ENCODE measurements around the gene MEIS2. TPM values are rescaled to one million over a fixed set of nuclear protein-coding genes. Genes with fewer than 3 reads are reported as not detected.
A peak's percentile ranks its signal among the peaks of the same experiment; 100 is the strongest.

Gene MEIS2
- total RNA-seq: 151 TPM

DNA sequence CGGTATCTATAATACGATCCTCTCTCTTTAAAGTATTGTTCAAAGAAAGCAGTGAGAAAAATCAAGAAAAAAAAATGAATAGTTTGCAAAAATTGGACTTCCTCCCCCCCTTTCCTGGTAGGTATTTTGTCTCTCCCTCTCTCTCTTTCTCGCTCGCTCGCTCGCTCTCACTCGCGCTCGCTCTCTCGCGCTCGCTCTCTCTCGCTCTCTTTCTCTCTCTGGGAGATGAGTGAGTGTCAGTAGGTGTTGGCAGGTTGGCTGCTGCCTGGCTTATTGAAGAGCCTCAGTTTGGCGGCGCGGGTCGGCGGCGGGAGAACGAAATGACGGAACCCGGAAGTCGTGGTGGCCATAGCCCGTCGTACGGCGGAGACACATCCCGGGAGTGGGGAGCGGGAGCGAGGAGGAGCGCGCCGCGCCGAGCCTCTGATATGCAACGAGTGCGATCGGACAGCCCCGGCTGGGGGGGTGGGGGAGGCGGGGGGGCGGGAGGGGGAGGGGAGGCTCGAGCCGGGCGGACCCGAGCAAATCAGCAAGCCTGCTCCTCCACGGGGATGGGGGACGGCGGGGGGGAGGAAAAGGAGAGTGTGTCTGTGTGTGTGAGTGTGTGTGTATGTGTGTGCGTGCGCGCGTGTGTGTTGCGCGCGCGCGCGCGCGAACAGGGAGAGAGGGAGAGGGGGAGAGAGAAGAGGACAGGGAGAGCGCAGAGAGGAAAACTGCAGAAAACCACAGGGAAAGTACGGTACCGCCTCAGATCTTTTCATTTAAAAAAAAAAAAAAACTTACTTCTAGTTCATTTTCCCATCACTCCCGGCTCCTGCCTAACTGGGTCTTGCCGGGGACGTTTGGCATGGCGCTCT, at the start of gene MEIS2:
Gene MEIS2 (minus strand): TSS at position 441 of the 857 bp plus-strand sequence. CDS start 1,083 bp downstream, outside the sequence.
- peak; percentile 96 for DNase-seq

DNA sequence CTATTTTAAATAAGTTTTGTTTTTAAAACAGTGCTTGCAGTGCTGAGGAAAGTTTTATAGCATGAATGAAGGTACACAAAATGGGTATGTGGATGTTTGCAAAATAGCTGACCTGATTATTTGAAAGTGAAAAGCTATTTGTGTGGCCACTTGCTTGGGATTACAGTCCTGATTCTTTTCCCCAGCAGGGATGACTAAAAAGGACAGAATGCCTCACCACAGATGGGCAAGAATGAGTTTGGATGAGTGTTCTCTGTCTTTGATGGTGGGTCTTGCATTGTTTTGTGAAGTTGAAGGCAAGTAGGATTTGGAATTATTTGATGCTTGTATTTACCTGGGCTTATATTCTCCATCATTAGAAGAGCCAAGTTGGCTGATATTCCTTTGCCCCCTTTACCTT, 48.8 kb upstream of the MEIS2 start:
- DNase-seq: no peak

DNA sequence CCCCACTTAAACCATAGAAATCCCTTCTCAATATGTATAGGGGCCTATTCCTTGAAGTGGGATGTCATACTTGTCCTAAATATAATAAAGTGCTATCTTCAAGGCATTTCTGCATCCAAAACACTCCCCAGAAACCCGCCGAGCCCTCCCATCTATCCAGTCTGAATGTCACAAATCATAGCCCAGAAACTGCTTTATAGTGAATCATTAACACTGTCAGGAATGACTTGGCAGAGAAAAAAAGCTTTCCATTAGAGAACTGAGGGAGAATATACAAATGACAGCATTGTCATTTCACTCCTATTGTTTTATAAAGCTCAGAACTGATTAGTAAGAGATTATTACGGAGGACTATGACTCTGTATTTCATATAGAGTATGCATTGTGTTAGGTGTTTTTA, 48.4 kb upstream of the MEIS2 start:
- no peak for DNase-seq

DNA sequence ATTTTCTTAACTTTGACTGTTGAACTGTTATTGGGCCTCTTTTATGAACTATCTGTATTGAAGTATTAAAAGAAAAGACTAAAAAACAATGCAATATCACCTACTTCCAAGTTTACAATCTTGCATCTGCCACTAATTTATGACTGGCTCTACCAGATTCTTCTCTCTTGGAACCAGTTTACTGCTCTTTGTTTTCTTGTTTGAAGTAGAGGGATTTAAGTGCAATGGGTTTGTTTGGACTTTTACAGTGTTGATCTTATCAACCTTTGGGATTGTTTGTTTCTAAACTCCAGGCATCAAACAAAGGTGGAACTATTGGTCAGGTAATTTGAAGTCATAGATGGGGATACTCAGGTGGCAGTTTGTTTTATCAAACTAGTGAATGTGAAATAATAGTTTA, 43.0 kb upstream of the MEIS2 start:
- no peak for DNase-seq

DNA sequence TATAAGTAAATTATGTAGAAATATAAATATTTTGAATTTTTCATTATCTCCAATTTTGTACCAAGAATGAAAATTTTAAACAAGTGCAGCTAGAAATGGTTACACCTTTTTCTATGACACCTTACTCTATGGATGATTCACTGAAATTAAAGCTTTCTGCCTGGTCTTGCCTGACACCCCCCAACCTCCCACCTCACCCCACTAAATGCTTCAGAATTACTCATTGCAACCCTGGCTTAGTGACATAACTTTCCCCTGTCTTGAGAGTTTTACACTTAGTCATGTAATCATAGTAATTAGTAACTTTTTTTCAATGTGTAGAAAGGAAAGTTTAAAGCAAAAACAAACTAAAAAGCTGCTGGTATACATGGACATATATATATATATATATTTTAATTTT, 42.0 kb upstream of the MEIS2 start:
- DNase-seq: no peak

DNA sequence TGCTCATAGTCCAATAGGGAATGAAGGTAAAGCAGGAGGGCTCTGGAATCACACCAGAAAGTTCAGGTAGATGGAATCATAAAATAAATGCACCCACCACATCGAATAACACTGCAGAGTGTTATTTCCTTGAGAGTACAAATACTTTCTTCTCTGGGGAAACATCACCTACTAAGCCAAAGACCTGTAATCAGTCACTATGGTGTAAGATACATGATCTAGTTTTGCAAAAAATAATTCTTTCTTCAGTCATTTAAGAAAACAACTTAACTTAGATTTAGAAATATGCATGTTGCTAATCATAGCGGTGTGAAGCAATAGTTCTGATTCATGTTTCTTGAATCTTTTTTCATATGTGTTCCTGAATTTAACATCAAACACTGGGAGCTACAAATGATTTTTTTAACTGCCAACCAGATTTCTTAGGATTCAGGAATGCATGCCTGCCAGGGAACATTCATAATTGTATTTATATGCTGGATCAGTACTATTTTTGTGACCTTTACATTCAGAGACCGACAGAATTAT, 40.2 kb upstream of the MEIS2 start:
- no peak for DNase-seq

DNA sequence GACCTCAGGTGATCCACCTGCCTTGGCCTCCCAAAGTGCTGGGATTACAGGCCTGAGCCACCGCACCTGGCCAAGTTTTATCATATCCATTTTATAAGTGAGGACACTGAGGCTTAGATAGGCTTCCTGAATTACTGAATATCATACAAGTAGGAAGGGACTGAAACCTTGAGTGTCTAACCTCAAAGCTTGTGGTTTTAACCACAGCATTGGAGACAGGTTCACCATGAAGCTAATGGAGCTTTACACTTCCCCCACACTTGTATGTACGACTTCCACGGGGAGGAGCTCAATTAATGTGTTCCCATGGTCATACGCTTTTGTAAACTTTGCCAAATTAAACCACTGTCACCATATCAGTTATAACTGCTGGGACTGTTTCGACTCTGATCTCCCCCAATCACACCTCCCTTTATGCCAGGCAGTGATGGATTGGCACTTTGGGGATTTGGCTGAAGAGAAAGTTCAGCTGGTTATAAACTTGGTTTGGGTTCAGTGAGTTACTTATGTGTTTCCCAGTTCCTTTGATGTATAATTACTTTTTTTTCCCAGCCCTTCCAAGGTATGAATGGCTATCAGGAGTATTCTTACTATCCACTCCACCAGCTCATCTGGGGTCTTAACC, 38.4 kb upstream of the MEIS2 start:
- no peak for DNase-seq

DNA sequence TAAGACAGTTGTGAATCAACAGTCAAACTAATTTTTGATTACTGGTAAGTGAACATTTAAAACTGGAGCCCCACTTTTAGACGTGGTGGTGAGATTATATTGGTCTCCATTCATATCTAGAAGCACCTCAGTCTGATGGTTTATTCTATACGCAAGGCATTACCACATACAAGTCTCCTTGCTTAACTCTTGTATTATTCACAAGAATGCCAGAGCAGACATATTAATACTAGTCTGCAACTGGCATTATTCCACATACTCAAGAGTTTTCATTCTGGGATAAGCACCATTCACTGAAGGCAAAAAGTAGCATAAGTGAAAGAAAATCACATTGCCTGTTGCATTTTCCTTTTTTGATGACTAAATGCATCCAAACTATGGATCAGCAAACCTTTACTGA, 36.9 kb upstream of the MEIS2 start:
- no peak for DNase-seq

DNA sequence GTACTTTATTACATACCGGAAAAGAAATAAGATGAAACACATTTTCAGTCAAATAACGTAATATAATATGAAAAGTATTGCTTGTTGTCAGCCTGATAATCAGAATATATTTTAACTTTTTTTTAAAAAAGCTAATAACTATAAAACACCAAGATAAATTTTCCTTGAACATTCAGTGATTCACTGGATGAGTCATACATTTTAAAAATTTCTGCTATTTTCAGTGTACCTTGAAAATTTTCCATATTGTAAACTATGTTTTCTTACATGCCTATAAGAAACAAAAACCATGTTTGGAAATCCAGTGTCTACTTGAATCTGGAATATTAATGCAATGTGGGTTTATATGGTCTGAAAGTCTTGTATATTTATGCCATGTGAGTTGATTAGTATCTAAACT, 36.3 kb upstream of the MEIS2 start:
- no peak for DNase-seq

DNA sequence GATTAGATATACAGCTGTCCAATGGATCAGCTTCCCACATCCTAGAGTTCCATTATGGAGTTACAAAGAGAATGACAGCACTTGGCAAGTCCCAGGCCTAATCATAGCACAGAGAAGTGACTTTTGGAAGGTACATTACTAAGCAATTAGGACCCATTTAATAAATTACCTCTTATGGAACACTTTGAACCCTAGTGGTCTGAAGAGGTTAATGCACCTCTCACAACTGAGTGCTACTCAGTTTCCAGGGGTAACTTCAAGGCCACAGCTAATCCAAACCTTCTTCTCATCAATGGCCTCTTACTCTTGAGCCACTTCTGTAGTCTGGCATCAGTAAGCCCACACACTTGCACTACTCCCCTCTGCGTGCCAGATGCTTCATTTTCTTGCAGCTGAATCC, 34.9 kb upstream of the MEIS2 start:
- DNase-seq: no peak

DNA sequence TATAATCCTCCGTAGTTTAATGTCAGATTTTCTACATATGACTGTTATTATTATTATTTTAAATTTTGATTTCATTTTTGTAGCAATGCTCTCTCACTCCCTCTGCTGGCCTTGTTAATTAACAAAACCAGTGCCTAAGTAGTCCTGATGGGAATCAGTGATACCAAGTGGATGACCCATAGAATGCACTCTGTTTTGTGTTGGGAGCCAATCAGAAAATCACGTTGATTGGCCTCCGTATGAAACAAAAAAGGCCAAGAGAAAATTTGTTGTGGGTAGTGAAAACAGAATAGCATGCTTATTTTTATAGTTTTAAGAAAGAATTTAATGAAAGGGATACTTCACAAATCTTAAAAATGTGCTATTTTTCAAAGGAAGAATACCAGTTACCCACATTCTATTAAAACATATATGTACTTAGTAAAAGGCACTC, 34.4 kb upstream of the MEIS2 start:
- DNase-seq: no peak

DNA sequence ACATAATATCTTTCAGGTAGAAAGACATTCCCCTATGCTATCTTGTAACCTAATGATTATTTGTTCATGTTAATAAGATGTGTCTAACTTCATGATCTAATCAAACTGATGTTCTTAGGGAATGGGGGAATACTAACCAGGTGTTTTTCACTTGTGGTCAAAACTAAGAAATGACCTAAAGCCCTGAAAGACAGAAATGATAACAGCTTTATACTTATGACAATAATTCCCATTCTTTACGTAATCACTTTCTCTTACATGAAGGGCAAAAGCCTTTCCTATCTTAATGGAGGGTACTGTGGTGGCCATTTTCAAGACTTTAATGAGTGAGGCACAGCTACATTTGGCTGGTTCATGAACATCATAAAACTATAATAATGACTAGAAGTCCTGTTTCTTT, 33.9 kb upstream of the MEIS2 start:
- DNase-seq: no peak

DNA sequence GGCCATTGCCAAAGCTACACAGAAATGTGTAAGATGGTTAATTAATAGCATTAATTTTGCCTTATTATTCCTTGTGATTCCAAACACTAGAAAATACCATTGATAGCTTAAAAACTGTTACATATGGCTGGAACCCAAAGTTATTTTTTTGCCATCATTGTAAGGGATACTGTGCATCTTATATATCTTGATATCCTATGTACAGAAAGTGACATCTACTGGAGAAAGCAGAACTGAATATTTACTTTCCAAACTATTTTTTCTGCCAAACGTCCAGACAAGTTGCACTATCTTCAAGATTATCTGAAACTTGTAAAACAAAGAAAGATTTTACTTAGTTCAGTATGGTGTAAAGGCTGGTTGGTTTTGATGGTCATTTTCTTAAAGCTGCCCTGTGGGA, 33.3 kb upstream of the MEIS2 start:
- DNase-seq: no peak

DNA sequence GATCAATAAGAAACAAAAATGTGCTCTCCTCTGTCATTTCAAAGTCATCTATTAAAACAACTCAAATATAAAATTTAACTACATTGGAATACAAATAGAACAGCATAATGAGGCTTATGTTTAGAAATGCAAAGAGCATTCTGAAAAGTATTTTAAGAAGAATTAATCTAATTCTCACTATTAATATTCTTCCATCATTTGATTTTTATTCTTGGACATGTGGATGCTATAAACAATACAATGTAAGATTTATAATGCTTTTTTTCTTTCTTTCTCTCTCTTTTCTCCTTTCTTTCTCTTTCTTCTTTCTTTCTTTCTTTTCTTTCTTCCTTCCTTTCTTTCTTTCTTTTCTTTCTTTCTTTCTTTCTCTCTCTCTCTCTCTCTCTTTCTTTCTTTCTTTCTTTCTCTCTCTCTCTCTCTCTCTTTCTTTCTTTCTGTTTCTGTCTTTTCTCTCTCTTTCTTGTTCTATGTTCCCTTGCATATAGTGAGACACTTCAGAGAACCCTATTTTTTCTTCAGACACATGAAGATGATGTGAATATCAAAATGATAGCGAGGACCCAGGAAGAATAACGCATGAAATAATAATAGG, 32.6 kb upstream of the MEIS2 start:
- no peak for DNase-seq

DNA sequence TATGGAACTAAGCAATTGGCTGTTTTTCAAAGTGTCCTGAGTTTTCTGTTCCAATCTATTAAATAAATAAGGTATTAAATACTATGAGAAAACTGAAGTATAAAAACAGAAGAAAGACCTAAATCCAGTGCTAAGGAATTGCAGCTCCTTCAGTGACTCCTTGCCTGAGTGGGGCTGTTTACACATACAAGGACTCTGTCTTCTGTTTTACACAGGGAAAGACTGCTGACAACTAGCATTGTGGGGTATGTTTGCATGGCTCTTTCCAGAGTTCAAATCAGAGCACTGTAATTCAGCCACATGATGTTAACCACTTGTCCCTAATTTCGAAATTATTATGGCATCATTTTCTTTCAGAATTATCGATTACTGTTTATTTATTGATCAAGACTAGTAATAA, 31.3 kb upstream of the MEIS2 start:
- no peak for DNase-seq

DNA sequence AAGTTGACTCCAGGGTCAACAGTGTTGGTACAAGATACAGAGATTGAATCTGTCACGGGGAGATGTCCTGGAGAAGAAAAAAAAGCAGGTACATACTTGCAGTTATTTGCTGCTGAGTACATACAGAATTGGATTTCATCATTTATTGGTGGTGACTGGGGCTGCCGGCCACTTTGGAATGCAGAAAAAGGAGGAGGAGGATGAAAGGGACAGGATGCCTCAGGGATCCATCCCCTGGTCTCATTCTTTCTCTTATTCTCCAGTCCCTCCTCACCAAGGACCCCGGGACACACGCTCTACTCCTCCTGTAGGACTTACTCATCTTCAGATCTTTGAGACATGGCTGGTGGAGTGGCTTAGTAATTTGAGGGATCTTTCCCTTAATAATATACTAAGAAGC, 30.0 kb upstream of the MEIS2 start:
- DNase-seq: no peak

DNA sequence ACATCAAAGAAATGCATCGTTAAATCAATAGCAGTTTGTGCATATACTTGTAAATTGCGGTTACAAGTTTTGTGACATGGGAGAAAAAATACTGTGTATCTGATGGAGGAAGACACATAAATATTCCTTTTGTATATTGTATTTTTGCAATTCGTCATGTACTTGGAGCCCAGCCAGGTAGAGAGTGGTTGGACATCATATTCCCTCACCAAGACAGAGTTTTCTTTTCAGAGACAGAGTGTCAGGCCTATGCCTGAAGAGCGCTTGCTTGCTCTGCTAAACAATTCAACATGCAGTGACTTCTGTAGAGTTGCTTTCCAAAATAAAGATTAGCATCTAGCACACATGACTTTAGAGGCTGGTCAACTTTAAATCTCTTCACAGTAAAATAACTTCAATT, 24.8 kb upstream of the MEIS2 start:
- no peak for DNase-seq

DNA sequence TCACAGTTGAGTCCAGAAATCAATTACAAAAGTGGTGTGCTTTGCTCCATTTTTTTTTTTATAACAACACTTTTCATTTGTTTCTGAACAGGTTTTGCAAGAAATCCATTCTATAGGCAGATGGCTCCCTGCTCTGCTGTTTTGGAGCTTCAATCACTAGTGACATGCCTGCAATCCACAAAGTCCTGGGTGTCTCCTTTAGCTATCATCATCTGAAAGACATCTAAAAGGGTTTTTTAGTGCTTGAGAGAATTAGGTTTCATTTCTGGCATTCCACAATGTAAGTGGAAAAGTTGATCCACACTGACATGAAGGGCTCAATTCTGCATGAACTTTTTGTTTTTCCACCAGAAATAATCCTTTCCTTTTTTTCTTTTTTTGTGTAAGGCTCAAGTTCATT, 24.0 kb upstream of the MEIS2 start:
- no peak for DNase-seq

DNA sequence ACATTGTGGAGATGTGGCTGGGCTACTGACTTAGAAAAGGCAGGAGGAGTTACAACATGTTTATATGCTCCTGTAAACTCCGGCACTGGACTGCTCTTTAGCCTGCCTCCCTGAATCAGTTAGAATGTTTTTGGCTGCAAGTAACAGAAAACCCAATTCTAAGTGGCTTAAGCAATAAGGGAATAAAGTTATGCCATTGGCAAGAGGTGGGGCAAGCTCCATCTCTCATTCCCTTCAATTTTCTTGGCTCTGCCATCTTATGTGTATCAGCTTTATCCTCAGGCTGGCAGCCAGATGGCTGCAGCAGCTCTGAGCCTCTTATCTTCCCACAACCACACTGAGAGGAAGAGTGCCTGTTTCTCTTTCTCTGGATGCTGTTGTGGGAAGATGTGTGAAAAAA, 22.4 kb upstream of the MEIS2 start:
- no peak for DNase-seq

DNA sequence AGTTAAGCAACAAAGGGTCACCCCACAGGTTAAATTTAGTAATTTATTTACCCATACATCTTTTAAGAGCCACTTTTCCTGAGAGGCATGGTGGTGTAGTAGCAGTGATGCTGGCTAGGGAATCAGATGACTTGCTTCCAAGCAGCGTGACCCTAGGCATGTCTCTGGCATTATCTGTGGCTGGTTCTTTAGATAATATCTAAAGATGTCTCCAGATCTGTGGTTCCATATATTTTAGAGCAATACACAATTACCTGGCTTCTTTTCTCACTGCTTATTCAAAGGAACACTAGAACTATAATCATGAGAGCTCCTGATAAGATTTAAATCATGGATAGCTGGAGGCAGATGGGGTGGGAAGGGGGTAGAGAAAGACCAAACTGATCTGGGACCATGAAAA, 21.1 kb upstream of the MEIS2 start:
- DNase-seq: no peak

DNA sequence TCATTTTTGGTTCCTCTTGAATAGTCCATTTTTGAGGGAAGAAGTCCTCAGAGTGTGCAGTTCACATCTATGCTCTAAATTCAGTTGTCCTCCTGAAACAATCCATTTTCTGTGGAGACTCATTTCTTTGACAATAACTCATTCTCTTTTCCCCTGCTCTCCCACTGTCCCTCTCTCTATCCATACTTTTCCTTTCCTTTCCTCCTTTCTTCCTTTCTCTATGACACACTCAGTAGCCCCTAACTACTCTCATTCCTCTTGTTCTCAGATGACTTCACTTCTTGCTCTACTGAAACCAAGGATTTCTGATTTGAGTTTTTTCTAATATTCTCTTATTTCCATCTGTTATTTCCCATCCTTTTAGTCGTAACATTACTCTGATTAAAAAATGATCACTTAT, 16.7 kb upstream of the MEIS2 start:
- no peak for DNase-seq

DNA sequence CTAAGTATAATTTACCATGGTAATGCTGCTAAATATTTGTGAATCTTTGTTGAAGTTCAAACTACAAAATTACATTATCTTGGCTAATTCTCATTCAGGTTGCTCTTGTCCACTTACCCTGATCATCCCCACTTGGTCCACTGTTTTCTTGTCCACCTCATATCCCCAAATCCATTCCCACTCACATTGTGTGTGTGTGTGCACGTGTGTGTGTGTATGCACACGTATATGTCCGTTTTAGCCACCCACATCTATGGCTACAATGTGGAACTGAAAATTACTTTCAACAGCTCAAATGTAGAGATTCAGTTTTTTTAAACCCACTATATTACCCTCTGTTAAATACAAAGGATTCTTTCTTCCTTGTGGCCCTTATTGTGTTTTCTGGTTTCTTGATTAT, 15.2 kb upstream of the MEIS2 start:
- no peak for DNase-seq

DNA sequence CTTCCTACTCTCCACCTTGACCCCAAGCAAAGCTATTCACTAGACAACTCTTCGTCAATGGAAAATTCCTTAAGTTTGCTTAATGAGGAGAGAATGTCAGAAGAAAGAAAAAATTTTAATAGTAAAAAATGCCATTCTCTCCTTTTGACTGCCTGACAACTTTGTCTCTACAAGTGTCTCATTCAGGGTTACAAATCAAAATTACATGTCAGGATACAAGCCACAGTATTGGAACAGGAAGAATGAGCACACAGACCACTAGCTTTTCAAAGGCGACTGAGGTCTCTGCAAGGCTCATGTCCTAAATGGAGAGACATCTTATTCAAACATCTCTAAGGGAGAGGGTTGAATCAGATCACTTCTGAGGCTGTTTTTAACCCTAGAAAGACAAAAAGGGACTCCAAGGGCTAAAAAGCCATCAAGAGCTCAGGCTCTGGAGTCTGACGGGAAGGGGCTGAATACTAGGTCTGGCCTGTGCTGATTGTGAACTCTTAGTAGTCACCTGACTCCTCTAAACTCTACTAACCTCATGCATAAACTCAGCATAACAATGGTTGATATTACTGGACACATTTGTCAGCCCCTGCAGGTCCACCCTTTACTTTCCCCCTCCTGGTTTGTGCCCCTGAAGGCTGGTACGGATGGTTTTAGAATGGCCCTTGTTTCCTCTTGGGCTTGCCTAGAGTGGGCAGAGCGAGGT, 12.8 kb upstream of the MEIS2 start:
- DNase-seq: no peak
